Esophagus squamous epithelium (tissue), 4 donors: ENCODE results near the gene PRKAA2.

ENCODE experiments used
- CTCF ChIP-seq, 6 experiments: fragments of 450-650 bp in 4 of 6; fragments of 200-600 bp in 2 of 6; sonication (generic) in 2 of 6; IDR thresholded peaks; one replicate each; pipeline ENCODE4 v1.5.1; 2016 to 2019; ENCODE audit warnings: antibody characterized with exemption in 6 of 6, mild to moderate bottlenecking in 4 of 6, moderate library complexity in 4 of 6
- POLR2A ChIP-seq, 4 donors: fragments of 450-650 bp; IDR thresholded peaks; one replicate each; pipeline ENCODE4 v1.6.1; 2017; ENCODE audit warnings: antibody characterized with exemption in 4 of 4, mild to moderate bottlenecking in 4 of 4, moderate library complexity in 3 of 4

GRCh38 chr1:56643661-56644060 is 1.5 kb upstream of the PRKAA2 start:
- TF ChIP-seq POLR2A (IDR thresholded peaks at IDR 0.05) = no peak
- TF ChIP-seq CTCF (IDR thresholded peaks at IDR 0.05) = no peak
